ENCODE data around the gene TK2.
"Not testable (repeated sequence)": the region's sequence is repeated elsewhere in the genome, so short reads cannot be mapped to it uniquely, and the experiment has no call there.

The TK2 gene

GRCh38 chr16:66569131-66569530, 19.2 kb upstream of the TK2 start:
- H4K5ac ChIP-seq (ENCODE audit: low read length), result no peak overlapping the region
- H2BK120ac ChIP-seq (ENCODE audit: low read depth, low read length), result no peak overlapping the region
- no peaks in the 10 kb centered on the region for H3K36me3 ChIP-seq (ENCODE audit: control insufficient read depth, insufficient read depth, low read length)
- WGBS (ENCODE audit: extremely low coverage, insufficient coverage, low lambda C conversion rate), result no CpG with 5 or more reads among the region's 1 CpG
- no peak overlapping the region for H3K4me2 ChIP-seq (ENCODE audit: low read length)
- no peak overlapping the region for H3K27ac ChIP-seq (ENCODE audit: low read depth, low read length)
- no peak overlapping the region for H2BK5ac ChIP-seq (ENCODE audit: low read length)
- H3K27me3 ChIP-seq (ENCODE audit: insufficient read depth, low read length, poor library complexity), result no peaks in the 10 kb centered on the region
- H3K79me2 ChIP-seq (ENCODE audit: control insufficient read depth, insufficient read depth, low read length), result no peaks in the 10 kb centered on the region
- no peak for DNase-seq
- H3K4me3 ChIP-seq (ENCODE audit: low read length), result no peak overlapping the region
- H2BK15ac ChIP-seq (replicated peaks; ENCODE audit: low read depth), result no peak overlapping the region
- no peaks in the 10 kb centered on the region for H3K4me1 ChIP-seq (ENCODE audit: control insufficient read depth, low read depth, low read length)
- no peaks in the 10 kb centered on the region for H3K79me1 ChIP-seq (ENCODE audit: low read length)
- H3K23ac ChIP-seq (ENCODE audit: low read length), result no peak overlapping the region
- H4K8ac ChIP-seq (ENCODE audit: low read depth, low read length), result no peak overlapping the region
- H3K18ac ChIP-seq (ENCODE audit: low read length), result no peak overlapping the region
- no peak overlapping the region for H3K4ac ChIP-seq (ENCODE audit: low read depth, low read length)
- H2AK5ac ChIP-seq (ENCODE audit: low read length), result no peak overlapping the region
- H3K56ac ChIP-seq (ENCODE audit: low read length), result no peak overlapping the region
- no peak overlapping the region for H3K9ac ChIP-seq (ENCODE audit: low read length)

GRCh38 chr16:66568355-66568754, 18.4 kb upstream of the TK2 start:
- Histone ChIP-seq H3K79me1 (ENCODE audit: low read length) (no peaks in the 10 kb centered on the region), H4K8ac (ENCODE audit: low read depth, low read length) (no peak overlapping the region), H3K4me2 (ENCODE audit: low read length) (no peak overlapping the region), H2BK5ac (ENCODE audit: low read length) (no peak overlapping the region), H3K56ac (ENCODE audit: low read length) (no peak overlapping the region), H3K27me3 (ENCODE audit: insufficient read depth, low read length, poor library complexity) (no peaks in the 10 kb centered on the region), H3K4ac (ENCODE audit: low read depth, low read length) (no peak overlapping the region), H4K5ac (ENCODE audit: low read length) (no peak overlapping the region), H2AK5ac (ENCODE audit: low read length) (no peak overlapping the region), H3K27ac (ENCODE audit: low read depth, low read length) (no peak overlapping the region), H3K23ac (ENCODE audit: low read length) (no peak overlapping the region), H2BK120ac (ENCODE audit: low read depth, low read length) (no peak overlapping the region), H3K9ac (ENCODE audit: low read length) (no peak overlapping the region), H2BK15ac (replicated peaks; ENCODE audit: low read depth) (no peak overlapping the region), H3K4me3 (ENCODE audit: low read length) (no peak overlapping the region), H3K18ac (ENCODE audit: low read length) (no peak overlapping the region), H3K79me2 (ENCODE audit: control insufficient read depth, insufficient read depth, low read length) (no peaks in the 10 kb centered on the region), H3K4me1 (ENCODE audit: control insufficient read depth, low read depth, low read length) (no peaks in the 10 kb centered on the region), H3K36me3 (ENCODE audit: control insufficient read depth, insufficient read depth, low read length) (no peaks in the 10 kb centered on the region)
- no peak for DNase-seq
- WGBS (ENCODE audit: extremely low coverage, insufficient coverage, low lambda C conversion rate), result no CpG with 5 or more reads among the region's 2 CpGs

GRCh38 chr16:66567270-66567669, 17.3 kb upstream of the TK2 start:
- not testable (repeated sequence) for H4K8ac ChIP-seq (ENCODE audit: low read depth, low read length); DNase-seq; H3K27me3 ChIP-seq (ENCODE audit: insufficient read depth, low read length, poor library complexity); H3K79me1 ChIP-seq (ENCODE audit: low read length); H3K56ac ChIP-seq (ENCODE audit: low read length); H2BK120ac ChIP-seq (ENCODE audit: low read depth, low read length); H3K36me3 ChIP-seq (ENCODE audit: control insufficient read depth, insufficient read depth, low read length); H3K79me2 ChIP-seq (ENCODE audit: control insufficient read depth, insufficient read depth, low read length); H3K18ac ChIP-seq (ENCODE audit: low read length); H3K4ac ChIP-seq (ENCODE audit: low read depth, low read length); H2AK5ac ChIP-seq (ENCODE audit: low read length); H3K9ac ChIP-seq (ENCODE audit: low read length); H3K4me3 ChIP-seq (ENCODE audit: low read length); H2BK15ac ChIP-seq (replicated peaks; ENCODE audit: low read depth); H2BK5ac ChIP-seq (ENCODE audit: low read length); H3K4me2 ChIP-seq (ENCODE audit: low read length); H3K27ac ChIP-seq (ENCODE audit: low read depth, low read length); H3K4me1 ChIP-seq (ENCODE audit: control insufficient read depth, low read depth, low read length); H3K23ac ChIP-seq (ENCODE audit: low read length); H4K5ac ChIP-seq (ENCODE audit: low read length)
- WGBS (ENCODE audit: extremely low coverage, insufficient coverage, low lambda C conversion rate), result no CpG with 5 or more reads among the region's 3 CpGs

- H4K8ac ChIP-seq (ENCODE audit: low read depth, low read length), result no peak within 1 kb of the TSS
- H3K23ac ChIP-seq (ENCODE audit: low read length), result no peak within 1 kb of the TSS
- no peak within 1 kb of the TSS for H3K4me2 ChIP-seq (ENCODE audit: low read length)
- no peaks in the 10 kb centered on the region for H3K79me2 ChIP-seq (ENCODE audit: control insufficient read depth, insufficient read depth, low read length)
- H3K4ac ChIP-seq (ENCODE audit: low read depth, low read length), result no peak within 1 kb of the TSS
- no peak within 1 kb of the TSS for H2BK120ac ChIP-seq (ENCODE audit: low read depth, low read length)
- H3K9ac ChIP-seq (ENCODE audit: low read length), result no peak within 1 kb of the TSS
- no peaks in the 10 kb centered on the region for H3K27me3 ChIP-seq (ENCODE audit: insufficient read depth, low read length, poor library complexity)
- WGBS (ENCODE audit: extremely low coverage, insufficient coverage, low lambda C conversion rate), result no CpG with 5 or more reads among the region's 54 CpGs
- no peak within 1 kb of the TSS for H2AK5ac ChIP-seq (ENCODE audit: low read length)
- H3K4me1 ChIP-seq (ENCODE audit: control insufficient read depth, low read depth, low read length), result no peaks in the 10 kb centered on the region
- no peak within 1 kb of the TSS for H3K18ac ChIP-seq (ENCODE audit: low read length)
- no peak for DNase-seq
- H2BK5ac ChIP-seq (ENCODE audit: low read length), result no peak within 1 kb of the TSS
- no peaks in the 10 kb centered on the region for H3K36me3 ChIP-seq (ENCODE audit: control insufficient read depth, insufficient read depth, low read length)
- no peak within 1 kb of the TSS for H4K5ac ChIP-seq (ENCODE audit: low read length)
- no peak within 1 kb of the TSS for H3K56ac ChIP-seq (ENCODE audit: low read length)
- H3K79me1 ChIP-seq (ENCODE audit: low read length), result no peaks in the 10 kb centered on the region
- no peak within 1 kb of the TSS for H3K4me3 ChIP-seq (ENCODE audit: low read length)
- H3K27ac ChIP-seq (ENCODE audit: low read depth, low read length), result no peak within 1 kb of the TSS
- H2BK15ac ChIP-seq (replicated peaks; ENCODE audit: low read depth), result no peak within 1 kb of the TSS
Measured at GRCh38 chr16:66566051-66566901, 16.4 kb upstream of the TK2 start, which contains the start of gene CMTM1. Gene CMTM1 (plus strand): TSS chr16:66566439. CDS start chr16:66566514, 75 bp downstream.

GRCh38 chr16:66563574-66564334, 13.8 kb upstream of the TK2 start:
- no CpG with 5 or more reads among the region's 2 CpGs for WGBS (ENCODE audit: extremely low coverage, insufficient coverage, low lambda C conversion rate)
- H3K23ac ChIP-seq (ENCODE audit: low read length), result no peak overlapping the region
- no peak overlapping the region for H2BK120ac ChIP-seq (ENCODE audit: low read depth, low read length)
- no peak overlapping the region for H3K4me2 ChIP-seq (ENCODE audit: low read length)
- no peak overlapping the region for H2AK5ac ChIP-seq (ENCODE audit: low read length)
- no peak overlapping the region for H3K18ac ChIP-seq (ENCODE audit: low read length)
- no peaks in the 10 kb centered on the region for H3K4me1 ChIP-seq (ENCODE audit: control insufficient read depth, low read depth, low read length)
- H3K56ac ChIP-seq (ENCODE audit: low read length), result no peak overlapping the region
- H3K79me1 ChIP-seq (ENCODE audit: low read length), result no peaks in the 10 kb centered on the region
- H3K4me3 ChIP-seq (ENCODE audit: low read length), result no peak overlapping the region
- H4K8ac ChIP-seq (ENCODE audit: low read depth, low read length), result no peak overlapping the region
- DNase-seq, result no peak
- H3K27ac ChIP-seq (ENCODE audit: low read depth, low read length), result no peak overlapping the region
- no peak overlapping the region for H3K9ac ChIP-seq (ENCODE audit: low read length)
- H2BK15ac ChIP-seq (replicated peaks; ENCODE audit: low read depth), result no peak overlapping the region
- H3K4ac ChIP-seq (ENCODE audit: low read depth, low read length), result no peak overlapping the region
- no peak overlapping the region for H4K5ac ChIP-seq (ENCODE audit: low read length)
- H3K79me2 ChIP-seq (ENCODE audit: control insufficient read depth, insufficient read depth, low read length), result no peaks in the 10 kb centered on the region
- no peaks in the 10 kb centered on the region for H3K36me3 ChIP-seq (ENCODE audit: control insufficient read depth, insufficient read depth, low read length)
- no peaks in the 10 kb centered on the region for H3K27me3 ChIP-seq (ENCODE audit: insufficient read depth, low read length, poor library complexity)
- no peak overlapping the region for H2BK5ac ChIP-seq (ENCODE audit: low read length)
